ENCODE data around the gene CDC14A.

The CDC14A gene

DNA sequence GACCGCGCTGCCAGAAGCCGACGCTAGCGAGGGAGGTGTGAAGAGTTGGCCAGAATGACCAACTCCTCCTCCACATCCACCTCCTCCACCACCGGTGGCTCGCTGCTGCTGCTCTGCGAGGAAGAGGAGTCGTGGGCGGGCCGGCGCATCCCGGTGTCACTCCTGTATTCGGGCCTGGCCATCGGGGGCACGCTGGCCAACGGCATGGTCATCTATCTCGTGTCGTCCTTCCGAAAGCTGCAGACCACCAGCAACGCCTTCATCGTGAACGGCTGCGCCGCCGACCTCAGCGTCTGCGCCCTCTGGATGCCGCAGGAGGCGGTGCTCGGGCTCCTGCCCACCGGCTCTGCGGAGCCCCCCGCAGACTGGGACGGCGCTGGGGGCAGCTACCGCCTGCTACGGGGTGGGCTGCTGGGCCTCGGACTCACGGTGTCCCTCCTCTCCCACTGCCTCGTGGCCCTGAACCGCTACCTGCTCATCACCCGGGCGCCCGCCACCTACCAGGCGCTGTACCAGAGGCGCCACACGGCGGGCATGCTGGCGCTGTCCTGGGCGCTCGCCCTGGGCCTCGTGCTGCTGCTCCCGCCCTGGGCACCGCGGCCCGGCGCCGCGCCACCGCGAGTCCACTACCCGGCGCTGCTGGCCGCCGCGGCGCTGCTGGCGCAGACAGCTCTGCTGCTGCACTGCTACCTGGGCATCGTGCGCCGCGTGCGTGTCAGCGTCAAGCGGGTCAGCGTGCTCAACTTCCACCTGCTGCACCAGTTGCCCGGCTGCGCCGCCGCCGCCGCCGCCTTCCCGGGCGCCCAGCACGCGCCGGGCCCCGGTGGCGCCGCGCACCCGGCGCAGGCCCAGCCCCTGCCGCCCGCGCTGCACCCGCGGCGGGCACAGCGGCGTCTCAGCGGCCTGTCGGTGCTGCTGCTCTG lies 186.9 kb downstream of the CDC14A start:
- peak in 1 of 2 experiments; percentile 36 for DNase-seq (ENCODE audit: low read depth in 2 of 2)

DNA sequence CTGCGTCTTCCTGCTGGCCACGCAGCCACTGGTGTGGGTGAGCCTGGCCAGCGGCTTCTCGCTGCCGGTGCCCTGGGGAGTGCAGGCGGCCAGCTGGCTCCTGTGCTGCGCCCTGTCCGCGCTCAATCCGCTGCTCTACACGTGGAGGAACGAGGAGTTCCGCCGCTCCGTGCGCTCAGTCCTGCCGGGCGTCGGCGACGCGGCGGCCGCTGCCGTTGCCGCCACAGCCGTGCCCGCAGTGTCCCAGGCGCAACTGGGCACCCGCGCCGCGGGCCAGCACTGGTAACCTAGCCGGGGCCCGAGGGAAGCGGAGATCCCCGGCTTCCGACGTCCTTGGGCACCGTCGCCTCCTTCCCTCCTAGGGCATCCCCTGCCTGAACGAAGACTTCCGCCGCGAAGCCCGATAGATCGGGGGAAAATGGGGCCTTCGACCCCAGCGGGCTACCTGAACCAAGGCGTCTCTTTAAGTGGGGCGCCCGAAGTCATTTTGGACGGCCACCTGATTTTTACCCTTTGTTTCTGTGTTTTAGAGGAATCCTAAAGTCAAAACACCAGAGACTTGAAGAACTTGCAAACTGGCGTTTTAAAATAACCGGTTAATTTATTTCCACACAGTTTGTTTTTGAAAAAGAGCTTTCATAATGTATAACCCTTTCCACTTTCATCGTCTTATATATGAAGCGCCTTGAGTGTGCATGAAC lies 187.7 kb downstream of the CDC14A start:
- no peak for DNase-seq (ENCODE audit: low read depth in 2 of 2)

DNA sequence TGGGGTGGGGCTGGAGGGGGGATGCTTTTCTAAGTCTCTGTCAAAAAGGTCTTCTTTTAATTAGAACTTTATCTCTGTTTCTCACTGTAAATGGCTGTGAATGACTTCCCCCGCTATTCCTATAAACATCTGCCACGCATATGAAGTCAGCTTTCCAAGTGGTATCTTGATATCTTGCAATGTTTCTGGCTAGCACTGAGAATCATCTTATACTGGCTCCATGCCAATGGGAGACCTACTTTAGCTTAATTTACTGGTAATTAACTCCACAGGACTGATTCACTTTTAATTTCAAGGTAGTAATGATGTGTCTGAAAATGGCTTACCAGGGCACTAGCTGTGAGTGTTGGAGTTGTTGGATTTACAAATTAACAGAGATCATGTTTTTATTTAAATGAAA lies 190.0 kb downstream of the CDC14A start:
- no peak for DNase-seq (ENCODE audit: low read depth in 2 of 2)

DNA sequence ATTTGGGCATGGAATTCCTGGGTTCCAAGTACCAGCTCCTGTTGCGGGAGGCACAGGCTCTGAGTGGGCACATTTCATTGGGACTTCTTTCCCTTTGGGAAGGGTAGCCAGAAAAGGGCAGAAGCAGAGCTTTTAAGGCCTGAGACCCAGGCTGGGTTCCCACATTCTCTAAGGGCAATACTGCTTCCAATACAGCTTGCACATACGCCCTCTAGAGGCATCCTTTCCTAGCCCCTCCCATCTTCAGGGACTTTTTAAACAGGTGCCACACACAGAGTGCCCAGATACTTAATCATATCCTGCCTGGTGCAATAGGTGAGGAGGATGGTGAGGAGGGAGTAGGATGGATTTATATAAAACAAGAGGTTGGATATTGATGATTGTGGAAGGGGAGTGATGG lies 191.3 kb downstream of the CDC14A start:
- no peak for DNase-seq (ENCODE audit: low read depth in 2 of 2)

DNA sequence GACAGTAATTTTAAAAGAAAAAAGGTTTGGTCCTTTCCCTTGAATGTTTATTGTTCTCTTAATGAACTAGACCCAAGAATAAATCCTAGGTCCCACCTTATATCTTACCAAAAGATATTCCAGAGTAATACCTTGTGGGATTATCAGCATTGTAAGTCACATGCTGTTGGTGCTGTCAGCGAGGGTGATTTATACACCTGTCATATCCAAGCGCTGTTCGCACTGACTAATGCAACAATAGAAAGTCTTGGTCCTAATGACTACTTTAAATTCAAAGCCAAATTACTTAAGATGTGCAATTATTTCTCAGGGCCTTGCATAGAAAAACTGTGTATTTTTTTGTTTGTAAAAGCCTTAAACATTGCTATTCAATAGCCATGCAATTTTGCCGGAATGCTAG lies 192.5 kb downstream of the CDC14A start:
- no peak for DNase-seq (ENCODE audit: low read depth in 2 of 2)

DNA sequence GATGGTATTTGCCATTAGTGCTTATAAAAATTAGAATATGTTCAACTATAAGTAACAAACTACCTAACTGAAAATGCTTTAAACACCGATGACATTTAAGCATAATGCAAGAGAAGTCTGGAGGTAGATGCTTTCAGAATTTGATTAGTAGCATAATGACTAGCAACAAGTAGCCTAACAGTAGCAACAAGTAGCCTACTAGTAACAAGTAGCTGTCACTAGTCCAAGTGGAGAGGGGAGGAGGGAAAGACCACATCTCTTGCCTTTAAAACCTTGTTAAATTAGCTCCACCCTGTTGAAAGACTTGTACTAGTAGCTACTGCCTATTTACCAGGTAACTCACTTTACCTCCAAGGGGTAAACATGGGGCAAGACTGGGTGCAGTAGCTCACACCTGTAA lies 193.5 kb downstream of the CDC14A start:
- no peak for DNase-seq (ENCODE audit: low read depth in 2 of 2)

DNA sequence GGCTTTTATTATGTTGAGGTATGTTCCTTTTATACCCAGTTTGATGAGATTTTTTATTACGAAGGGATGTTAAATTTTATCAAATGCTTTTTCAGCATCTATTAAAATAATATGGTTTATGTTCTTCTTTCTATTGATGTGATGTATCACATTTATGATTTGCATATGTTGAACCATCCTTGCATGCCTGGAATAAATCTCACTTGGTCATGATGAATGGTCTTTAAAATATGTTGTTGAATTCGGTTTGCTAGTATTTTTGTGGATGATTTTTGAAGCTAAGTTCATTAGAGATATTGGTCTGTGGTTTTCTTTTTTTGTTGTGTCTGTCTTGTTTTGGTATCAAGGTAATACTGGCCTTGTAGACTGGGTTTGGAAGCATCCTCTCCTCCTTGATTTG lies 199.7 kb downstream of the CDC14A start:
- DNase-seq (ENCODE audit: low read depth in 2 of 2), result no peak

DNA sequence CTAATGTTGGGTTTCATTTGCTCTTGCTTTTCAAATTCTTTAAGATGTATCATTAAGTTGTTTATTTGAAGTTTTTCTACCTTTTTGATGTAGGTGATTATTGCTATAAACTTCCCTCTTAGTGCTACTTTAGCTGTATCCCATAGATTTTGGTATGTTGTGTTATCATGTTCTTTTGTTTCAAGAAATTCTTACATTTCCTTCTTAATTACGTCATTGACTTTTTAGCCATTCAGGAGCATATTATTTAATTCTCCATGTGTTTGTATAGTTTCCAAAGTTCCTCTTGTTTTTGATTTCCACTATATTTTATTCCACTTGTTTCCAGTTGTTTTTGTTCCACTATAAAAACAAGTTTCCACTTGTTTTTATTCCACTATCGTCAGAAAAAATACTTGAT lies 200.6 kb downstream of the CDC14A start:
- DNase-seq (ENCODE audit: low read depth in 2 of 2), result no peak

DNA sequence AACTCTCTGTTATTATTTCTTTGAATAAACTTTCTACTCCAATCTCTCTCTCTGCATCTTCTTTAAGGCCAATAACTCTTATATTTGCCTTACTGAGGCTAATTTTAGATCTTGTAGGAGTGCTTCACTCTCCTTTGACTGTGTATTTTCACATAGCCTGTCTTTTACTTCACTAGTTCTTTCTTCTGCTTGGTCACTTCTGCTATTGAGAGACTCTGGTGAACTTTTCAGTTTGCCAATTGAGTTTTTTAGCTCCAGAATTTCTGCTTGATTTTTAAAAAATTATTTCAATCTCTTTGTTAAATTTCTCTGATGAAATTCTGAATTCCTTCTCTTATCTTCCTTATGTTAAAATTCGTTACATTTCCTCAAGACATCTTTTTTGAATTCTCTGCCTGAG lies 203.9 kb downstream of the CDC14A start:
- no peak for DNase-seq (ENCODE audit: low read depth in 2 of 2)

DNA sequence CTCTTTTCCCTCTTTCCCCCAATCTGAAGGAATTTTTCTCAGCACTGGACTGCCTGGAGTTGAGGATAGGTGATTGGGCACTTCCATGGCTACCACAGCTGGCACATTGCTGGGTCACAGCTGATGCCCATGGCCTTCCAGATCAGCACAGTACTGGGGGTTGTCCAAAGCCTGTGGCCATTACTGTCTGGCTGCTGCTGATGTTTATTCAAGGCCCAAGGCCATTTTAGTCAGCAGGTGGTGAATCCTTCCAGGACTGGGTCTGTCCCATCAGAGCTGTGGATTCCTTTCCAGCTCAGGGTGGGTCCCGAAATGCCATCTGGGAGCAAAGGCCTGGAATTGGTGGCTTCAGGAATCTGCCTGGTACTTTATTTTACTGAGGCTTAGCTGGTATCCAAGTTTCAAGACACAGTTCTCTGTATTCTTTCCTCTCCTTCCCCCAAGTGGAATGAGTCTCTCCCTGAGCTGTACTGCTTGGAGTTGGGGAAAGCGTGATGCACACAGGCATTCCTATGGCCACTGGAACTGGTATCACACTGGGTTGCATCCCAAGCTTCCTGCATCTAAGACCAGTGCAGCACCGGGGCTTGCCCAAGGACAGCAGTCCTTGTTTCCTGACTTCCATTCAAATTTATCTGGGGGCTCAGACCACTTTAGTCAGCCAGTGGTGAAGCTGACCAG lies 204.8 kb downstream of the CDC14A start:
- DNase-seq (ENCODE audit: low read depth in 2 of 2), result no peak

DNA sequence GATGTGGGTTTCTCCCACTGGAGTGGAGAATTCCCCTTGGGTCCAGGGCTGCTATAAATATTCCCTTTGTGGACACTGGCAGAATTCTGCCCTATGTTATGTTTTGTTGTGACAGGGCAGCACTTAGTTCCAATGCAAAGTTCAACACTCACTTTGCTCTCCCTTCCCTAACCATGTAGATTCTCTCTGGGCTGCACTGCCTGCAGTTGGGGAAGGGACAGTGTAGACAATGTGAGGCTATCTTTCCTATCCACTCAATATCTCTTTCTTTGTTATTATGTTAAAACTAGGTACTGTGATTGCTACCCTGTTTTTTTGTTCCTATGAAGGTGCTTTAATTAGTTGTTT lies 205.3 kb downstream of the CDC14A start:
- no peak for DNase-seq (ENCODE audit: low read depth in 2 of 2)

DNA sequence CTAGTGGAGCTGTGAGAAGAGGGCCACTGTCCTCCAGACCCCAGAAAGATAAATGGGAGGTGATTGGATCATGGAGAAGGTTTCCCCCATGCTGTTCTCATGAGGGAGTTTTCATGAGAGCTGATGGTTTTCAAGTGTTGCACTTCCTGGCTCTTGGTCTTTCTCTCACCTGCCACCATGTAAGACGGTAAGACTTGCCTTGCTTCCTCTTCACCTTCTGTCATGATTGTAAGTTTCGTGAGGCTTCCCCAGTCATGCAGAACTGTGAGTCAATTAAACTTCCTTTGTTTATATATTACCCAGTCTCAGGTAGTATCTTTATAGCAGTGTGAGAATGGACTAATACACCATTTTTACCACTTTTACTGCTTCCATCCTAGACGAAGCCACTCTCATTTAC lies 213.2 kb downstream of the CDC14A start:
- DNase-seq (ENCODE audit: low read depth in 2 of 2), result no peak

DNA sequence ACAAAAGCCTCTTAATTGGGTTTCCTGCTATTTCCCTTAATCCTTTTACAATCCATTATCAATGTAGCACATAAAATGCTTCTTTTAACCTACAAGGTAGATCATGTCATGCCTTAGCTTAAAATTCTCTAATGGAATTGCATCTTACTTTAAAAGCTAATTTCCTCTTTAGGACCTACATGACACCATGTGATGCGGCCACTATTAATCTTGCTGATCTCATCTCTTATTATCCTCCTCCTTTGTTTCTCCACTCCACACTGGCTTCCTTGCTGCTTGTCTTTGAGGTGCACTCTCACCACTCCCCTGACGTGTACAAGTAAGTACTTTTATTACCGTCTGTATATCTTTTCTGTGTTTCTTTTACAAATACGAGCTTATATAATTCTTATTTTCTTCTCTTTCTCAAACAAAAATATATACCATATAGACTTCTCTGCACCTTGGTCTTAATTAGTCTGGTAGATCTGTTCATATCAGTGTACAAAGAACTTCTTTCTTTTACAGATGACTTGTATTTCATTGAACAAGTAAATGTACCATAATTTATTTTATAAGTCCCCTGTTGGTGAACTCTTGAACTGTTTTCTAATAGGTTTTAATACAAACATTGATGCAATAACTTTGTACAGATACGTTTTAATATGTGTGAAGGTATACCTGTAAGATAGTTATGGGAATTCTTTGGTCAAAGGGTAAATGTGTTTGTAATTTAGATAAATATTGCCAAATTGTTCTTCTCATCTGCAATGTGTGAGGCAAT lies 213.8 kb downstream of the CDC14A start:
- DNase-seq (ENCODE audit: low read depth in 2 of 2), result no peak

DNA sequence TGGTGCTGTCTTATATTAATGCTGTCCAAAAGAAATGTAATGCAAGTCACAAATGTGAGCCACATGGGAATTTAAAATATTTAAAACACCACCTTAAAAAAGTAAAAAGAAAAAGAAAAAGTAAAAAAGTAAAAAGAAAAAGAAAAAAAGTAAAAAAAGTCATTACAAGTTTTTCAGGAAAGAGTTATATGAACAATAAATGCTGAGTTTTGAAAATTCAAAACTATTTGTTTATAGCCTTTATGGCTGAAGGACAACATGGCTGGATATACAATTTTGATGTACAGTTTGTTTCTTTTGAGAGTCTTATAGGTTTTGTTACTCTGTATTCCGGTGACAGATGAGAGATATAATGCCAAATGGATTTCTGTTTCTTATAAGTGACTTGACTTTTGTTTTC lies 214.8 kb downstream of the CDC14A start:
- DNase-seq (ENCODE audit: low read depth in 2 of 2), result no peak

Measured in stimulated activated CD4-positive, alpha-beta T cell treated with anti-CD3 and anti-CD28 coated beads, Interleukin-12 subunit alpha, Interleukin-12 subunit beta, amount 100 ng/mL, for 24 hours (primary cell).